OCI-LY7 (cell line): ENCODE data around the gene CLMN. TPM values are rescaled to one million over a fixed set of nuclear protein-coding genes. Genes with fewer than 3 reads are reported as not detected.
A peak's percentile ranks its signal among the peaks of the same experiment; 100 is the strongest.

ENCODE experiments used
- BruUV-seq: library from RNA; stranded (reverse); fragments of 400-500 nt; replicated peaks from 2 replicates; lab custom pipeline; 2021; lab: Mats Ljungman, UMichigan
- CTCF ChIA-PET: fragments of 300-600 bp; sonication (Branson Sonifier 250); formaldehyde crosslinking; loops from one replicate; lab custom pipeline; 2022; ENCODE audit warnings: antibody characterized with exemption; ENCODE audit not compliant: unreplicated experiment; lab: Charles Lee
- POLR2A ChIA-PET: fragments of 300-600 bp; sonication (Branson Sonifier 250); formaldehyde crosslinking; loops from one replicate; lab custom pipeline; 2022; ENCODE audit warnings: antibody characterized with exemption; lab: Charles Lee
- DNase-seq: peaks from one replicate; pipeline ENCODE4 v3.0.0-alpha.2; 2015; ENCODE audit warnings: low spot score
- H2AFZ ChIP-seq: fragments of 200-600 bp; sonication (generic), shearing (Covaris generic); 2 replicates; pipeline ENCODE4 v1.6.1; 2014; ENCODE audit warnings: mild to moderate bottlenecking, antibody characterized with exemption, low read length, moderate library complexity
- H3K27ac ChIP-seq: fragments of 200-600 bp; sonication (generic); 2 replicates; pipeline ENCODE4 v1.5.1; 2014; ENCODE audit warnings: mixed run types, low read depth, mild to moderate bottlenecking, moderate library complexity, low read length, inconsistent platforms; ENCODE audit not compliant: poor library complexity, severe bottlenecking
- H3K36me3 ChIP-seq: fragments of 200-600 bp; sonication (generic); 2 replicates; pipeline ENCODE4 v1.6.1; 2014; ENCODE audit warnings: mild to moderate bottlenecking, antibody characterized with exemption, low read length, moderate library complexity, mixed read lengths; ENCODE audit not compliant: insufficient read depth
- H3K4me1 ChIP-seq: fragments of 200-600 bp; sonication (generic); 2 replicates; pipeline ENCODE4 v1.5.1; 2014; ENCODE audit warnings: mild to moderate bottlenecking, low read length; ENCODE audit not compliant: insufficient read depth, poor library complexity, severe bottlenecking
- H3K4me2 ChIP-seq: fragments of 200-600 bp; sonication (generic); 2 replicates; pipeline ENCODE4 v1.6.1; 2014; ENCODE audit warnings: mild to moderate bottlenecking, low read length
- H3K4me3 ChIP-seq: fragments of 200-600 bp; sonication (generic); 2 replicates; pipeline ENCODE4 v1.5.1; 2014; ENCODE audit warnings: mild to moderate bottlenecking, low read depth, low read length; ENCODE audit not compliant: poor library complexity, severe bottlenecking
- H3K79me2 ChIP-seq: fragments of 200-600 bp; sonication (generic); 2 replicates; pipeline ENCODE4 v1.6.1; 2016; ENCODE audit warnings: low read depth, mild to moderate bottlenecking, low read length, moderate library complexity, mixed read lengths; ENCODE audit not compliant: insufficient read depth
- H3K9me2 ChIP-seq: fragments of 200-600 bp; sonication (generic); 2 replicates; pipeline ENCODE4 v1.6.1; 2016; ENCODE audit warnings: mild to moderate bottlenecking, low read length, mixed read lengths; ENCODE audit not compliant: insufficient read depth
- H3K9me3 ChIP-seq: fragments of 200-600 bp; sonication (generic); 2 replicates; pipeline ENCODE4 v1.6.1; 2014; ENCODE audit warnings: mild to moderate bottlenecking, mixed run types, low read length, mixed read lengths
- H4K20me1 ChIP-seq: fragments of 200-600 bp; sonication (generic); 2 replicates; pipeline ENCODE4 v1.6.1; 2014; ENCODE audit warnings: mild to moderate bottlenecking, antibody characterized with exemption, low read length, moderate library complexity, mixed read lengths; ENCODE audit not compliant: insufficient read depth
- EZH2phosphoT487 ChIP-seq: fragments of 200-600 bp; sonication (generic); IDR thresholded peaks from 2 replicates; pipeline ENCODE4 v1.6.1; 2018; ENCODE audit warnings: low read depth, borderline replicate concordance, mild to moderate bottlenecking, mixed run types, antibody characterized with exemption, low read length, moderate library complexity, mixed read lengths
- intact Hi-C: fragments of 100-400 bp; cut with micrococcal nuclease; formaldehyde crosslinking; loops from one replicate; pipeline ENCODE4 v1.10.0; 2022; ENCODE audit not compliant: unreplicated experiment
- total RNA-seq, 2 experiments: library from RNA; depleted of rRNA in 1 of 2; stranded (reverse); fragments of >200 nt in 1 of 2; shearing (Covaris generic) in 1 of 2; gene quantifications; 2 replicates each; pipeline ENCODE4 v1.2.3, GENCODE V29; 2014 to 2022
- TF ChIP-seq, protein P1 (sequence below): fragments of 200-600 bp; sonication (generic); conservative IDR thresholded peaks from 2 replicates; pipeline ENCODE4 v1.5.1; 2014; ENCODE audit warnings: mild to moderate bottlenecking, antibody characterized with exemption, low read length, moderate library complexity, mixed read lengths

CLMN gene
- total RNA-seq, 2 experiments from 2014 or later, result 6.8 to 12.0 TPM

DNA sequence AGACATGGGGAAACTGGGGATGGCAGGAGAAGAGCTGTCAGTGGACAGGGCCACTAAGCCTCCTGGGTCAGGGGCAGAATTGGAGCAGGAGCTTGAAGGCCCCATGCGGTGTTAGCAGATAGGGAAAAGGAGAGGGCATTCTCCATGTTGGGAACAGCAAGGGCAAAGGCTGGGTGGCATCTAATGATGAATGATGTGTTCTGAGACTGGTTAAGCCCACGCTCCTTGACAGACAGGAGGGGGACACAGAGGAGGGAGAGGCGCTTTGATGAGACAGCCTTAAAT lies 63.0 kb downstream of the CLMN start:
- Histone ChIP-seq H3K4me2 (no peak overlapping the region), H3K9me3 (no peaks in the 10 kb centered on the region), H4K20me1 (no peaks in the 10 kb centered on the region), H3K27ac (no peak overlapping the region), H3K36me3 (no peaks in the 10 kb centered on the region), H2AFZ (no peak overlapping the region), H3K4me1 (peaks cover 37% of the 10 kb centered on the region), H3K79me2 (no peaks in the 10 kb centered on the region), H3K4me3 (no peak overlapping the region), H3K9me2 (no peaks in the 10 kb centered on the region)
- BruUV-seq, result no TSS peak
- DNase-seq, result no peak
- ChIA-PET POLR2A (interaction anchor here (1.8 kb wide), 1 partner anchor 9 kb away, joined by 8 read pairs; no protein-coding TSS in a partner anchor), CTCF (no interaction called here)
- TF ChIP-seq EZH2phosphoT487, result no peak
- TF ChIP-seq, protein P1, sequence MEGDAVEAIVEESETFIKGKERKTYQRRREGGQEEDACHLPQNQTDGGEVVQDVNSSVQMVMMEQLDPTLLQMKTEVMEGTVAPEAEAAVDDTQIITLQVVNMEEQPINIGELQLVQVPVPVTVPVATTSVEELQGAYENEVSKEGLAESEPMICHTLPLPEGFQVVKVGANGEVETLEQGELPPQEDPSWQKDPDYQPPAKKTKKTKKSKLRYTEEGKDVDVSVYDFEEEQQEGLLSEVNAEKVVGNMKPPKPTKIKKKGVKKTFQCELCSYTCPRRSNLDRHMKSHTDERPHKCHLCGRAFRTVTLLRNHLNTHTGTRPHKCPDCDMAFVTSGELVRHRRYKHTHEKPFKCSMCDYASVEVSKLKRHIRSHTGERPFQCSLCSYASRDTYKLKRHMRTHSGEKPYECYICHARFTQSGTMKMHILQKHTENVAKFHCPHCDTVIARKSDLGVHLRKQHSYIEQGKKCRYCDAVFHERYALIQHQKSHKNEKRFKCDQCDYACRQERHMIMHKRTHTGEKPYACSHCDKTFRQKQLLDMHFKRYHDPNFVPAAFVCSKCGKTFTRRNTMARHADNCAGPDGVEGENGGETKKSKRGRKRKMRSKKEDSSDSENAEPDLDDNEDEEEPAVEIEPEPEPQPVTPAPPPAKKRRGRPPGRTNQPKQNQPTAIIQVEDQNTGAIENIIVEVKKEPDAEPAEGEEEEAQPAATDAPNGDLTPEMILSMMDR, result no peak
- intact Hi-C loops, result no loop called here

DNA sequence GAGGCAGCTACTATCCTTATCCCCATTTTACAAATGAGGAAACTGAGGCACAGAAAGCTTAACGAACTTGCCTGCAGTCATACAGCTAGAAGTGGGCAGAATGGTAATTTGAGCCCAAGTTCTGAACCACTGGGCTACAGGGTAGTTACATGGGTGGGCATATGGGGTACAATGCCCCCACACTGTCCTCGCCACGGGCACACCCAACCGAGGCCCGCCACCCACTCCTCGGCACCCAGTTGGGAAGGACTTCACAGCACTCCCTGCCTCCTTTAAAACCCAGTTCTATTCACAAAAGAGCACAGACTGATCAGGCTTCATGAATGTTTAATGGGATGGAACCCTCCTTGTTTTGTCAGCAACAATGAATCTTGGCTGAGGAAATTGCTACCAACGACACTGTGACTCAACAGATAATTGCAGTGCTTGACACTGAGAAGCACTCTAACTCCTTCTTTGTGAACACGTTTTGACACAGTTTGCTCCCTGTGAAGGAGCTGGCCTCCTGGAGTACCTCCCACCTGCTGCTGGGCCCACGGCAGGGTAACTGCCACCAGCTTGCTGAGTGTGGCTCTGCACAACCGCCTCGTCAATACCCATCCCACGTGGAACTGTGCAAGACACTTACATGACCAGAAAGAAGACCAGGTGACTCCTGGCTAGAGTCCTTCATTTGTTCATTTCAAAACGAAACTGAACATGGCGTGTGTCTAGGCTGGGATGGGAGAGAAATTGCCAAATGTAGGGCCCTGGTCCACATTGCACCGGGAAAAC lies 63.5 kb downstream of the CLMN start:
- Histone ChIP-seq H3K4me1 (peaks cover 37% of the 10 kb centered on the region), H3K36me3 (no peaks in the 10 kb centered on the region), H3K9me2 (no peaks in the 10 kb centered on the region), H4K20me1 (no peaks in the 10 kb centered on the region), H3K9me3 (no peaks in the 10 kb centered on the region), H2AFZ (no peak overlapping the region), H3K4me3 (no peak overlapping the region), H3K79me2 (no peaks in the 10 kb centered on the region), H3K27ac (no peak overlapping the region), H3K4me2 (peak overlapping the region; percentile 55)
- intact Hi-C loops, result no loop called here
- TF ChIP-seq, protein P1, result no peak
- no peak for TF ChIP-seq EZH2phosphoT487
- CTCF ChIA-PET, result no interaction called here
- BruUV-seq, result no TSS peak
- POLR2A ChIA-PET, result interaction anchor here (0.6 to 1.8 kb wide), 3 partner anchors 10 to 41 kb away, joined by 3 to 8 read pairs (median 3); no protein-coding TSS in a partner anchor
- no peak for DNase-seq

DNA sequence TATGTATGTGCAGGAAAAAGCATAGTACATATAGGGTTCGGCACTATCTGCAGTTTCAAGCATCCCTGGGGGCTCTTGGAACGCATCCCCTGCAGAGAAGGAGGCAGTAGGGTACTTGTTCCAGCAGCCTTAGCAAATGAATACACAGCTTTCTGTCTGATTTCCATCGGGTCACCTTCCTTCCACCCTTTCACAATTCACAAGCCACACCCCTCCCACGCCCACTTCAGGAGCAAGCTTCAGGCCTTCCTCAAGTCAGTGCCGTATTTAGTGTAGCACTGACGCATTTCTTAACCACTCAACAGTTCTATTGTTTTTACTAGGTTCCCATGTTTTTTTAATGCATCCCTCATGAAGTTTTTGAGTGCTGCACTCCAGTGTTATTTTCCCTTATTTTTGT lies 64.2 kb downstream of the CLMN start:
- intact Hi-C loops, result no loop called here
- POLR2A ChIA-PET, result interaction anchor here (0.6 to 1.8 kb wide), 4 partner anchors 11 to 75 kb away, joined by 3 to 8 read pairs (median 4); no protein-coding TSS in a partner anchor
- H3K27ac ChIP-seq, result no peak overlapping the region
- H3K4me1 ChIP-seq, result peaks cover 43% of the 10 kb centered on the region
- no TSS peak for BruUV-seq
- CTCF ChIA-PET, result no interaction called here
- peak overlapping the region; percentile 55 for H3K4me2 ChIP-seq
- H2AFZ ChIP-seq, result peak overlapping the region; percentile 33; the same call in 1 of the 2 replicates
- no peaks in the 10 kb centered on the region for H3K79me2 ChIP-seq
- H3K4me3 ChIP-seq, result peak overlapping the region; percentile 30
- H3K9me3 ChIP-seq, result no peaks in the 10 kb centered on the region
- no peaks in the 10 kb centered on the region for H4K20me1 ChIP-seq
- peak; percentile 76 for DNase-seq
- no peaks in the 10 kb centered on the region for H3K9me2 ChIP-seq
- no peaks in the 10 kb centered on the region for H3K36me3 ChIP-seq
- TF ChIP-seq, protein P1, result no peak
